NT2/D1 (cell line): Measurements from ENCODE around the gene SEM1.
"Not testable (repeated sequence)": the region's sequence is repeated elsewhere in the genome, so short reads cannot be mapped to it uniquely, and the experiment has no call there.

Source experiments
- DNase-seq: peaks from one replicate; pipeline ENCODE4 v3.0.0-alpha.2; 2011; ENCODE audit warnings: low read depth, low spot score
- H3K27me3 ChIP-seq: 2 replicates; pipeline ENCODE4 v1.6.0; 2011; ENCODE audit warnings: mild to moderate bottlenecking; ENCODE audit not compliant: insufficient read length, insufficient read depth
- H3K36me3 ChIP-seq: 2 replicates; pipeline ENCODE4 v1.6.1; 2011; ENCODE audit warnings: mild to moderate bottlenecking, low read length, mixed read lengths; ENCODE audit not compliant: insufficient read depth, insufficient read length
- H3K4me1 ChIP-seq: 2 replicates; pipeline ENCODE4 v1.5.1; 2011; ENCODE audit not compliant: insufficient read depth, insufficient read length
- H3K4me3 ChIP-seq: 2 replicates; pipeline ENCODE4 v1.5.1; 2011; ENCODE audit warnings: low read depth; ENCODE audit not compliant: insufficient read length
- H3K9ac ChIP-seq: 2 replicates; pipeline ENCODE4 v1.6.0; 2011; ENCODE audit warnings: low read depth; ENCODE audit not compliant: insufficient read length
- H3K9me3 ChIP-seq: 2 replicates; pipeline ENCODE4 v1.5.1; 2011; ENCODE audit warnings: mild to moderate bottlenecking, low read length; ENCODE audit not compliant: insufficient read depth
- SUZ12 ChIP-seq: IDR thresholded peaks from 2 replicates; pipeline ENCODE4 v1.6.1; 2011; ENCODE audit not compliant: insufficient read length, insufficient read depth; ENCODE audit errors: extremely low read depth
- YY1 ChIP-seq: IDR thresholded peaks from 2 replicates; pipeline ENCODE4 v1.6.1; 2011; ENCODE audit not compliant: insufficient read length, insufficient read depth
- ZNF274 ChIP-seq: IDR thresholded peaks from 2 replicates; pipeline ENCODE4 v1.6.1; 2011; ENCODE audit warnings: mild to moderate bottlenecking, low read depth, low read length

Gene SEM1

DNA sequence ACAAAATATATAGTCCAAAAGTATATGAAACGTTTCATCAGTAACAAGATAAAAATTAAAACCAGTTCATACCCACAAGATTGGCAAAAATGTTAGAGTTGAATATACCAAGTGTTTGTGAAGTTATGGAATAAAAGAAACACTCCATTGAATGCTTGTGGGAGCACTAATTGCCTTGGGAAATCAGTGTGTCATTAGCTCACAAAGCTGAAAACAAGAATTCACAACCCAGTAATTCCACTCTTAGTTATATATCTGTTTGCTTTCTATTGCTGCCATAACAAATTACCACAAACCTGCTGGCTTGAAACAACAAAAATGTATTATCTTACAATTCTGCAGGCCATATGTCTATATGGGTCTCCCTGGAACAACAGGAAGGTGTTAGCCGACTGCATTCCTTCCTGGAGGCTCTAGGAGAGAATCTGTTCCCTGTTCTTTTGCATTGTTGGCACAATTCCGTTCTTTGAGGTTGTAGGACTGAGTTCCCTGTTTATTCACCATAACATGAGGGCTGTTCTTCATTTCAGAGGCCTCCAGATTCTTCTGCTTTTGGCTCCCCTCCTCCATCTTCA lies 45.7 kb downstream of the SEM1 start:
- H3K9me3 ChIP-seq = no peaks in the 10 kb centered on the region
- TF ChIP-seq ZNF274 (no peak), YY1 (no peak)
- H3K9ac ChIP-seq = no peak overlapping the region
- DNase-seq = no peak
- H3K36me3 ChIP-seq = peaks cover 3% of the 10 kb centered on the region
- no peaks in the 10 kb centered on the region for H3K27me3 ChIP-seq
- no peak overlapping the region for H3K4me3 ChIP-seq
- H3K4me1 ChIP-seq = no peaks in the 10 kb centered on the region

DNA sequence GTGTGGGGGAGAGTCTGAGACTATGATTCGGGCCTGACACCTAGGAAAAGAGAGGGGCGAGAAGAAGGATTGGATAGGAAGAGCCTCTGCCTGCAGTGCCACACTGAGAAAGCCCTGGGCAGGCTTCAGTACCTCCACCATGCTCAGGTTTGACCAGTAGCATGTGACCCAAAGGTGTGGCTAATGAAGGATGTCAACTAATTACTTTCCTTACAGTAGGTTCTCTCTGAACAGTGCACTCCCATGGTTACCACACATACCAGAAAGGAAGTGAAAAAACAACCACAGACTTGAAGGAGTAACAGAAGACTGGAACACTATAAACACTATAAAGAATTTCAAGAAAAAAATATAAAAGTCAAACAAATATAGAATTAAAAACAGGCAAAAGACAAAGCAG lies 46.2 kb downstream of the SEM1 start:
- no peak for DNase-seq
- no peaks in the 10 kb centered on the region for H3K9me3 ChIP-seq
- TF ChIP-seq YY1 (no peak), SUZ12 (no peak), ZNF274 (no peak)
- H3K4me1 ChIP-seq = no peaks in the 10 kb centered on the region
- no peaks in the 10 kb centered on the region for H3K27me3 ChIP-seq
- H3K36me3 ChIP-seq = peaks cover 3% of the 10 kb centered on the region
- no peak overlapping the region for H3K9ac ChIP-seq
- no peak overlapping the region for H3K4me3 ChIP-seq

DNA sequence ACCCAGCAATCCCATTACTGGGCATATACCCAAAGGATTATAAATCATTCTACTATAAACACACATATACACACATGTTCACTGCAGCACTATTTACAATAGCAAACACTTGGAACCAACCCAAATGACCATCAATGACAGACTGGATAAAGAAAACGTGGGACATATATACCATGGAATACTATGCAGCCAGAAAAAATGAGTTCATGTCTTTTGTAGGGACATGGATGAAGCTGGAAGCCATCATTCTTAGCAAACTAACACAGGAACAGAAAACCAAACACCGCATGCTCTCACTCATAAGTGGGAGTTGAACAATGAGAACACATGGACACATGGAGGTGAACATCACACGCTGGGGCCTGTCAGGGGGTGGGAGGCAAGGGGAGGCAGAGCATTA lies 47.5 kb downstream of the SEM1 start:
- H3K36me3 ChIP-seq, DNase-seq, H3K27me3 ChIP-seq, H3K4me3 ChIP-seq, H3K4me1 ChIP-seq, H3K9me3 ChIP-seq, H3K9ac ChIP-seq: not testable (repeated sequence)

DNA sequence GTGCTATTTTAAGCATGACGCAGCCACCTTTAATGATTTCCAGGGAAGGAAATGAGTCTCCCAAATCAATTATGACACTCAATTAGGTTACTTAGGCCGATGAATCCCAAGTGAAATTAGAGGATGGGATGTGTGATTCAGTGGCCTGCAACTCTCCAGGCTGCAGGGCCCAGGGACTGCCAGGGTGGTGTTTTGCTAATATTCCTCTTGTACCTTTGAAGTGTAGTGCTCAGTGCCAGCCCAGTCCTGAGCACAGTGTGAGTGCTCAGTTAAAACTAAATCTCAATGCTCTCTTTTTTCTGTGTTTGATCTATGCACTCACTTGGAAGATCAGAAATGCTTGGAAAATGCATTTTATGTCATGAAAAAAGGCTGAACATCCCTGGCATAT lies 51.6 kb downstream of the SEM1 start:
- peaks cover 3% of the 10 kb centered on the region for H3K4me1 ChIP-seq
- H3K27me3 ChIP-seq = no peaks in the 10 kb centered on the region
- no peak for TF ChIP-seq YY1
- no peak for TF ChIP-seq SUZ12
- no peak for TF ChIP-seq ZNF274
- no peaks in the 10 kb centered on the region for H3K9me3 ChIP-seq
- DNase-seq = no peak
- H3K9ac ChIP-seq = no peak overlapping the region
- peaks cover 3% of the 10 kb centered on the region for H3K36me3 ChIP-seq
- no peak overlapping the region for H3K4me3 ChIP-seq

DNA sequence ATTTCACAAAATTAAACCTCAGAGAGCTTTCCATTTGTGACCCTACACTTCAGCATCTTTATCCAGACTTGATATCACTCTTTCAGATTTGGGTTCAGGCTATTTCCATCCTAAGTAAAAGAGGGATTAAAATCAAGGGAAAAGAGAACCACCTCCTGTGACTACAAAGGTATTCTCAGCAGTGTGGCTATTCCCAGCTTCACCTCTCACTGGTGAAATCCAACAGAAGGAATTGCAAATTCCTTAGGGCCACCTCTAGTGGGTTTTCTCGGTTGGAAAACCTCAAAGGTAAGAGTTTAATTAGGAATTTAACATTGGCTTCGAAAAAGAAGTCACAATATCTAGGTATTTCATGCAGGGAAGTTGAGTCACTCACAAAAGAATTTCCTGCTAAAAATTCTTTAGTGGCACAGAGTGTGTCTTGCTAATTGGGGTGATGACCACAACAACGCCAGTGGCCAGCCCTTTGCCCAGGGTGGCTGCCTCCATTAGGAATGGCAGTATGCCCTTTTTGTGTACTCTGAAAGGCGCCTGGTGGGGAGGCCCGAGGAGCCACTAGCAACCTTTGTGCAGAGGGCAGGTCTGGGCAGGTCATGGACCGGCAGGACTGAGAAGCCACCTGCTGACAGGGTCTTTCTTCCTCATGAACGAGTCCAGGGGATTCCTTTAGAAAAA lies 52.2 kb downstream of the SEM1 start:
- no peak overlapping the region for H3K9ac ChIP-seq
- H3K4me3 ChIP-seq = no peak overlapping the region
- no peaks in the 10 kb centered on the region for H3K27me3 ChIP-seq
- no peak for TF ChIP-seq SUZ12
- no peak for TF ChIP-seq YY1
- no peak for TF ChIP-seq ZNF274
- H3K9me3 ChIP-seq = peaks cover under 1% of the 10 kb centered on the region; the same call in 1 of the 2 replicates
- peaks cover 3% of the 10 kb centered on the region for H3K36me3 ChIP-seq
- peak; percentile 20 for DNase-seq
- peaks cover 3% of the 10 kb centered on the region for H3K4me1 ChIP-seq

DNA sequence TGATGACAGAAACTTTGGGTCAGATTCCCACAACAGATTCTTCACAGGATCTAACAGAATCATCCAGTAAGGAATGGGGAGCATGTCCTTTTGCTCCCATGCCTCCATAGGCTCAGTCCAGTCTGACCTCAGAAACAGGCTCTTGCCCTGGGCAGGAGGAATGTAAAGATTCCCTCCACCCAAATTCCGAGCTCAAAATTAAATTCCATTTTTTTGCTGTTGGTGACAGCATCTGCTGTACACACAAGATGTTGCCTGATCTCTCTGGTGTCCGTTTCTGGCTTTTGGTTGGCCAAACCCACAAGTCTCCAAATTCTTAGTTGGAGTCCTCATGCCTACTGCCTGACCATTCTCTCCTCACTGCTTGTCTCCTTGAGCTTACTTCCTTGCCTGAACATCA lies 53.7 kb downstream of the SEM1 start:
- Histone ChIP-seq H3K4me3 (no peak overlapping the region), H3K9ac (no peak overlapping the region), H3K9me3 (peaks cover 10% of the 10 kb centered on the region), H3K36me3 (peaks cover 3% of the 10 kb centered on the region), H3K4me1 (peaks cover 3% of the 10 kb centered on the region), H3K27me3 (no peaks in the 10 kb centered on the region)
- DNase-seq = no peak
- TF ChIP-seq YY1 = no peak
- no peak for TF ChIP-seq SUZ12

DNA sequence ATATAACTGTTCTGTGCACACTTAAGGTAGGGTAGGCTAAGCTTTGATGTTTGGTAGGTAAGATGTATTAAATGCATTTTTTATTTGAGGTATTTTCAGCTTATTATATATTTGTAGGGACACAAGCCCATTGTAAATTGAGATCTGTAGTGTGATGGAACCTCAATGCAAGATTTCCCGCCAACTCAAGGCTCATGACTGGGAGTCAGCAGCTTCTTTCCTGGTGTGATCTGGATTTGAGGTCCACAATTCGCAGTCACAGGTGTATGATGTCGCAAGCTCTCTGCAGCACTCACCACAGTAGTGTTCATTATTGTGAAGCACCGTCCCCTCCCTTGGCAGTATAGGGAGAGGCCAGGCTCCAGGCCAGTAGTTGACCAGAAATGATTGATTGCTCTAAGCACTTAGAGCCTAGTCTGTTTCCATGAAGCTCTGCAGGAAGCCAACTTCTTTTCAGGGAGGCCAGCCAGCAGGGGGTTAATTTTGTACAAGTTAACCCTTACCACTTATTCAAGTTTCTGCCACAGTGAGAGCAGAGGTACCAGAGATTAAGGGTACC lies 54.9 kb downstream of the SEM1 start:
- H3K9me3 ChIP-seq = peaks cover 10% of the 10 kb centered on the region
- H3K4me3 ChIP-seq = no peak overlapping the region
- no peak for DNase-seq
- no peaks in the 10 kb centered on the region for H3K27me3 ChIP-seq
- H3K4me1 ChIP-seq = peaks cover 3% of the 10 kb centered on the region
- TF ChIP-seq SUZ12 (no peak), YY1 (no peak), ZNF274 (no peak)
- no peak overlapping the region for H3K9ac ChIP-seq
- peaks cover 3% of the 10 kb centered on the region for H3K36me3 ChIP-seq
